SK-N-SH (cell line): ENCODE measurements around the gene ZNF768. TPM values are rescaled to one million over a fixed set of nuclear protein-coding genes. Genes with fewer than 3 reads are reported as not detected.

Experiments used
- CTCF ChIA-PET: fragments of 300-600, 350-600 bp; formaldehyde crosslinking; extraction: SDS; loops from one replicate; lab custom pipeline; 2021; lab: Yijun Ruan, JAX
- POLR2A ChIA-PET: fragments of 350-600 bp; sonication (Branson Sonifier 250); formaldehyde crosslinking; extraction: SDS; loops from one replicate; lab custom pipeline; 2020; ENCODE audit warnings: antibody characterized with exemption, inconsistent platforms; lab: Yijun Ruan, JAX
- DNase-seq: peaks from one replicate; pipeline ENCODE4 v3.0.0; 2012
- H2AFZ ChIP-seq: fragments of 200-600 bp; sonication (generic); 2 replicates; pipeline ENCODE4 v1.8.1; 2016; ENCODE audit warnings: antibody characterized with exemption, mild to moderate bottlenecking, low read depth
- H3F3A ChIP-seq: fragments of 200-600 bp; sonication (generic); replicated peaks from 2 replicates; pipeline ENCODE3; 2016; ENCODE audit warnings: antibody characterized with exemption, mild to moderate bottlenecking; ENCODE audit not compliant: insufficient read depth
- H3K27ac ChIP-seq, 2 experiments: fragments of 200-500 bp in 1 of 2; fragments of 200-600 bp in 1 of 2; sonication (Bioruptor generic) in 1 of 2; sonication (generic), shearing (Covaris generic) in 1 of 2; 2 replicates each; pipeline versions ENCODE4 v1.5.1 to v1.6.1; 2014 to 2016; ENCODE audit warnings: low read depth in 2 of 2, inconsistent platforms in 1 of 2, low read length in 1 of 2, mild to moderate bottlenecking in 1 of 2, mixed read lengths in 1 of 2
- H3K27me3 ChIP-seq: fragments of 200-600 bp; sonication (generic), shearing (Covaris generic); 2 replicates; pipeline ENCODE4 v1.6.1; 2016; ENCODE audit warnings: mixed run types; ENCODE audit not compliant: insufficient read depth
- H3K36me3 ChIP-seq, 2 experiments: fragments of 200-500 bp in 1 of 2; fragments of 200-600 bp in 1 of 2; sonication (Bioruptor generic) in 1 of 2; sonication (generic) in 1 of 2; replicated peaks in 1 of 2; 2 replicates each; pipeline versions ENCODE3 to v1.5.1; 2014 to 2016; ENCODE audit warnings: low read length in 1 of 2, mild to moderate bottlenecking in 1 of 2; ENCODE audit not compliant: insufficient read depth in 2 of 2, control insufficient read depth in 1 of 2
- H3K4me1 ChIP-seq, 2 experiments: fragments of 200-500 bp in 1 of 2; fragments of 200-600 bp in 1 of 2; sonication (Bioruptor generic) in 1 of 2; sonication (generic), shearing (Covaris generic) in 1 of 2; 2 replicates each; pipeline versions ENCODE4 v1.5.1 to v1.6.1; 2014 to 2016; ENCODE audit warnings: low read depth in 1 of 2, low read length in 1 of 2, mixed run types in 1 of 2; ENCODE audit not compliant: insufficient read depth in 2 of 2, control insufficient read depth in 1 of 2
- H3K4me2 ChIP-seq: fragments of 200-600 bp; sonication (generic), shearing (Covaris generic); 2 replicates; pipeline ENCODE4 v1.6.1; 2017; ENCODE audit warnings: mixed run types
- H3K4me3 ChIP-seq, 2 experiments: fragments of 200-500 bp in 1 of 2; fragments of 200-600 bp in 1 of 2; sonication (Bioruptor generic) in 1 of 2; sonication (generic), shearing (Covaris generic) in 1 of 2; 2 replicates each; pipeline versions ENCODE4 v1.5.1 to v1.8.1; 2014 to 2016; ENCODE audit warnings: low read depth in 2 of 2, inconsistent platforms in 1 of 2, low read length in 1 of 2, mild to moderate bottlenecking in 1 of 2, mixed read lengths in 1 of 2, moderate library complexity in 1 of 2
- H3K79me2 ChIP-seq: fragments of 200-600 bp; sonication (generic); 2 replicates; pipeline ENCODE4 v1.8.1; 2017; ENCODE audit warnings: mild to moderate bottlenecking; ENCODE audit not compliant: insufficient read depth
- H3K9ac ChIP-seq: fragments of 200-600 bp; sonication (generic); 2 replicates; pipeline ENCODE4 v1.6.1; 2017; ENCODE audit warnings: mixed run types
- H3K9me2 ChIP-seq: fragments of 200-600 bp; sonication (generic); 2 replicates; pipeline ENCODE4 v1.6.1; 2017; ENCODE audit warnings: mixed run types
- H3K9me3 ChIP-seq: fragments of 200-600 bp; sonication (generic); 2 replicates; pipeline ENCODE4 v1.6.1; 2017; ENCODE audit warnings: mixed run types, mild to moderate bottlenecking, moderate library complexity
- H4K20me1 ChIP-seq: fragments of 200-600 bp; sonication (generic); 2 replicates; pipeline ENCODE4 v1.6.1; 2017; ENCODE audit warnings: mild to moderate bottlenecking, mixed run types; ENCODE audit not compliant: insufficient read depth
- FOSL2 ChIP-seq: IDR thresholded peaks from 2 replicates; pipeline ENCODE4 v1.4.0; 2012; ENCODE audit warnings: low read depth, mild to moderate bottlenecking, moderate library complexity, borderline replicate concordance
- FOXJ3 ChIP-seq: sonication (generic); formaldehyde crosslinking; IDR thresholded peaks from 2 replicates; pipeline ENCODE4 v1.5.1; 2020; ENCODE audit warnings: mild to moderate bottlenecking, missing genetic modification reagents
- GABPA ChIP-seq: IDR thresholded peaks from 2 replicates; pipeline ENCODE4 v1.4.0; 2012; ENCODE audit warnings: low read depth, mild to moderate bottlenecking
- IRF3 ChIP-seq: fragments of 150-350 bp; IDR thresholded peaks from 2 replicates; pipeline ENCODE4 v1.6.1; 2016; ENCODE audit warnings: mild to moderate bottlenecking, low read depth, low read length
- JUND ChIP-seq: IDR thresholded peaks from 2 replicates; pipeline ENCODE4 v1.4.0; 2012
- MAX ChIP-seq: IDR thresholded peaks from 2 replicates; pipeline ENCODE4 v1.4.0; 2012; ENCODE audit warnings: low read depth
- NRF1 ChIP-seq: IDR thresholded peaks from 2 replicates; pipeline ENCODE4 v1.6.1; 2012; ENCODE audit warnings: low read depth, mild to moderate bottlenecking, low read length
- PBX3 ChIP-seq: IDR thresholded peaks from 2 replicates; pipeline ENCODE4; 2012
- POLR2AphosphoS5 ChIP-seq: IDR thresholded peaks from 2 replicates; pipeline ENCODE4 v1.6.1; 2012; ENCODE audit warnings: low read depth, low read length
- RAD21 ChIP-seq: IDR thresholded peaks from 2 replicates; pipeline ENCODE4 v1.6.1; 2012; ENCODE audit warnings: mild to moderate bottlenecking, low read length
- RCOR1 ChIP-seq: fragments of 150-350 bp; IDR thresholded peaks from 2 replicates; pipeline ENCODE4 v1.6.1; 2017; ENCODE audit warnings: antibody characterized with exemption, low read length
- REST ChIP-seq: IDR thresholded peaks from 2 replicates; pipeline ENCODE4 v1.6.1; 2012; ENCODE audit warnings: mild to moderate bottlenecking, low read depth, low read length, moderate library complexity
- RXRA ChIP-seq: IDR thresholded peaks from 2 replicates; pipeline ENCODE4 v1.4.0; 2012; ENCODE audit warnings: low read depth, mild to moderate bottlenecking, borderline replicate concordance
- SIN3A ChIP-seq: IDR thresholded peaks from 2 replicates; pipeline ENCODE4 v1.6.1; 2012; ENCODE audit warnings: low read depth, mild to moderate bottlenecking, low read length, moderate library complexity, borderline replicate concordance
- SMC3 ChIP-seq: IDR thresholded peaks from 2 replicates; pipeline ENCODE4 v1.6.1; 2012; ENCODE audit warnings: low read depth, low read length, improper control_type of control experiment
- TCF12 ChIP-seq: IDR thresholded peaks from 2 replicates; pipeline ENCODE4 v1.4.0; 2012
- TEAD4 ChIP-seq: IDR thresholded peaks from 2 replicates; pipeline ENCODE4 v1.4.0; 2012; ENCODE audit warnings: mild to moderate bottlenecking, borderline replicate concordance; ENCODE audit not compliant: insufficient read depth
- USF1 ChIP-seq: IDR thresholded peaks from 2 replicates; pipeline ENCODE4 v1.4.0; 2012; ENCODE audit warnings: low read depth, borderline replicate concordance
- WGBS: methylation state at CpG from one replicate; pipeline ENCODE4 v1.1.6; 2017; ENCODE audit warnings: low lambda C conversion rate; 5-methylcytosine and 5-hydroxymethylcytosine counted together
- polyA plus RNA-seq, 3 experiments: library from polyadenylated mRNA; depleted of rRNA; stranded (reverse); fragments of >200 nt; gene quantifications; 2 replicates each; pipeline ENCODE4 v1.2.3, GENCODE V29; 2012

ZNF768 gene
- polyA plus RNA-seq, 1 of the 3 experiments (the other 2 are of a cell fraction) = 26.0 TPM

- no peak for TF ChIP-seq RCOR1
- no peak for TF ChIP-seq TCF12
- no peak for TF ChIP-seq REST
- no peak for TF ChIP-seq FOSL2
- TF ChIP-seq, all 33 proteins: peak for 0
These were observed 19.7 kb upstream of the ZNF768 start (continued) for GRCh38 chr16:30546115-30546514.

GRCh38 chr16:30543067-30543466, 16.7 kb upstream of the ZNF768 start:
- no peak overlapping the region for H3K4me3 ChIP-seq
- no peaks in the 10 kb centered on the region for H3K9me2 ChIP-seq
- POLR2A ChIA-PET = no interaction called here
- no peaks in the 10 kb centered on the region for H3K9me3 ChIP-seq
- H2AFZ ChIP-seq = no peak overlapping the region
- TF ChIP-seq RXRA (no peak), JUND (no peak), NRF1 (no peak), TEAD4 (no peak), TCF12 (no peak), FOSL2 (no peak), IRF3 (no peak), POLR2AphosphoS5 (no peak), PBX3 (no peak), FOXJ3 (CRISPR knock-in tag) (no peak), SMC3 (no peak), RAD21 (no peak), USF1 (no peak), MAX (no peak), SIN3A (no peak), GABPA (no peak)
- H3K27me3 ChIP-seq = no peaks in the 10 kb centered on the region
- H4K20me1 ChIP-seq = no peaks in the 10 kb centered on the region
- 92% methylated on average over 5 of the region's 5 CpGs for WGBS
- no peak overlapping the region for H3K9ac ChIP-seq
- peaks cover 2% of the 10 kb centered on the region for H3F3A ChIP-seq
- CTCF ChIA-PET = interaction anchor here (1.0 kb wide), 1 partner anchor 14 kb away, joined by 3 read pairs; no protein-coding TSS in a partner anchor
- no peak overlapping the region for H3K4me2 ChIP-seq
- H3K4me1 ChIP-seq = no peaks in the 10 kb centered on the region
- no peaks in the 10 kb centered on the region for H3K79me2 ChIP-seq
- H3K36me3 ChIP-seq = no peaks in the 10 kb centered on the region
- no peak for DNase-seq
- no peak overlapping the region for H3K27ac ChIP-seq
